B cell (primary cell): ENCODE measurements around the gene WBP1L. TPM values are rescaled to one million over a fixed set of nuclear protein-coding genes. Genes with fewer than 3 reads are reported as not detected.

Experiments used
- ATAC-seq: fragments of 200-7000 bp; cut with Tn5 transposase; one replicate; pipeline ENCODE4 v1.10.0; 2021; ENCODE audit warnings: low read depth, mild to moderate bottlenecking, moderate number of reproducible peaks, moderate library complexity
- CTCF ChIA-PET: fragments of 350-600 bp; sonication (Branson Sonifier 250); formaldehyde crosslinking; loops from one replicate; lab custom pipeline; 2021; ENCODE audit warnings: antibody characterized with exemption, inconsistent platforms; lab: Charles Lee
- POLR2A ChIA-PET: fragments of 350-600 bp; sonication (Branson Sonifier 250); formaldehyde crosslinking; loops from one replicate; lab custom pipeline; 2021; ENCODE audit warnings: antibody characterized with exemption; lab: Charles Lee
- DNase-seq: peaks from one replicate; pipeline ENCODE4 v3.0.0; 2013
- H2AFZ ChIP-seq: 2 replicates; pipeline ENCODE4 v1.6.1; 2012; ENCODE audit warnings: mild to moderate bottlenecking, low read depth, low read length; ENCODE audit not compliant: insufficient read depth, poor library complexity, severe bottlenecking
- H3K27ac ChIP-seq, 2 donors: 1 replicate in 1 of 2; 2 replicates in 1 of 2; pipeline ENCODE4 v1.5.1; 2012 to 2013; ENCODE audit warnings: low read length in 2 of 2, mild to moderate bottlenecking in 2 of 2, moderate library complexity in 1 of 2
- H3K27me3 ChIP-seq, 4 experiments: fragments of 200-600 bp in 1 of 4; sonication (generic) in 1 of 4; replicated peaks in 1 of 4; 1 replicate in 2 of 4; 2 replicates in 2 of 4; pipeline versions ENCODE4 v1.6.1 to v1.7.0; 2013 to 2016; ENCODE audit warnings: low read length in 3 of 4, mild to moderate bottlenecking in 2 of 4, mixed read lengths in 1 of 4, moderate library complexity in 1 of 4; ENCODE audit not compliant: insufficient read depth in 4 of 4, control insufficient read depth in 3 of 4; ENCODE audit errors: control extremely low read depth in 1 of 4
- H3K36me3 ChIP-seq, 2 experiments: replicated peaks in 1 of 2; 1 replicate in 1 of 2; 2 replicates in 1 of 2; pipeline versions ENCODE4 v1.6.1 to v1.7.1; 2013; ENCODE audit warnings: low read length in 1 of 2; ENCODE audit not compliant: insufficient read depth in 2 of 2, control insufficient read depth in 1 of 2; ENCODE audit errors: control extremely low read depth in 1 of 2, extremely low read depth in 1 of 2
- H3K4me1 ChIP-seq, 2 donors: fragments of 200-600 bp in 1 of 2; sonication (generic) in 1 of 2; 1 replicate in 1 of 2; 2 replicates in 1 of 2; pipeline versions ENCODE4 v1.5.1 to v1.6.1; 2013 to 2017; ENCODE audit warnings: low read length in 2 of 2; ENCODE audit not compliant: control insufficient read depth in 2 of 2, insufficient read depth in 2 of 2
- H3K4me2 ChIP-seq: replicated peaks from 2 replicates; pipeline ENCODE3; 2012; ENCODE audit warnings: mild to moderate bottlenecking, low read depth, low read length; ENCODE audit not compliant: poor library complexity, severe bottlenecking
- H3K4me3 ChIP-seq, 5 experiments: fragments of 200-600 bp in 1 of 5; sonication (generic) in 1 of 5; 1 replicate in 3 of 5; 2 replicates in 2 of 5; pipeline versions ENCODE4 v1.5.1 to v1.7.0; 2011 to 2016; ENCODE audit warnings: low read length in 4 of 5, mild to moderate bottlenecking in 4 of 5, low read depth in 2 of 5, control low read depth in 1 of 5, moderate library complexity in 1 of 5; ENCODE audit not compliant: insufficient read depth in 1 of 5; ENCODE audit errors: control extremely low read depth in 1 of 5, extremely low read depth in 1 of 5
- H3K79me2 ChIP-seq: fragments of 200-600 bp; sonication (generic); one replicate; pipeline ENCODE4 v1.6.0; 2016; ENCODE audit warnings: low read length; ENCODE audit not compliant: control insufficient read depth, insufficient read depth
- H3K9ac ChIP-seq: fragments of 200-600 bp; sonication (generic); 2 replicates; pipeline ENCODE4 v1.6.1; 2017; ENCODE audit warnings: mild to moderate bottlenecking, low read length, moderate library complexity
- H3K9me3 ChIP-seq, 3 donors: one replicate each; pipeline versions ENCODE4 v1.6.1 to v1.7.1; 2013; ENCODE audit warnings: low read length in 2 of 3; ENCODE audit not compliant: control insufficient read depth in 2 of 3, insufficient read depth in 1 of 3; ENCODE audit errors: control extremely low read depth in 1 of 3
- H4K20me1 ChIP-seq: 2 replicates; pipeline ENCODE4 v1.6.0; 2012; ENCODE audit warnings: mild to moderate bottlenecking, low read length; ENCODE audit not compliant: insufficient read depth, control insufficient read depth, poor library complexity, severe bottlenecking
- H3K27ac Mint-ChIP-seq: one replicate; pipeline ENCODE4 v1.8.0; 2021; ENCODE audit warnings: mixed read lengths
- H3K27me3 Mint-ChIP-seq: one replicate; pipeline ENCODE4 v1.8.0; 2021; ENCODE audit warnings: mixed read lengths
- H3K4me1 Mint-ChIP-seq: one replicate; pipeline ENCODE4 v1.8.0; 2021; ENCODE audit warnings: mixed read lengths
- H3K4me3 Mint-ChIP-seq: one replicate; pipeline ENCODE4 v1.8.0; 2021; ENCODE audit warnings: mixed read lengths
- H3K9me3 Mint-ChIP-seq: one replicate; pipeline ENCODE4 v1.8.0; 2022; ENCODE audit warnings: mixed read lengths; ENCODE audit not compliant: insufficient read depth
- EZH2 ChIP-seq: IDR thresholded peaks from 2 replicates; pipeline ENCODE4 v1.6.1; 2012; ENCODE audit warnings: borderline replicate concordance, low read depth, mild to moderate bottlenecking, moderate library complexity, low read length; ENCODE audit not compliant: insufficient read depth, poor library complexity, severe bottlenecking
- WGBS: methylation state at CpG from one replicate; pipeline ENCODE4 v1.1.5; 2013; ENCODE audit warnings: missing lambda C conversion rate; ENCODE audit not compliant: insufficient coverage; 5-methylcytosine and 5-hydroxymethylcytosine counted together
- intact Hi-C: fragments of 100-400 bp; cut with micrococcal nuclease; formaldehyde crosslinking; loops from one replicate; pipeline ENCODE4 v1.10.0; 2022
- polyA plus RNA-seq: library from polyadenylated mRNA; depleted of rRNA; stranded (reverse); fragments of >200 nt; gene quantifications from 2 replicates; pipeline ENCODE4 v1.2.3, GENCODE V29; 2012
- total RNA-seq, 2 donors: library from RNA; stranded (reverse); fragments of 120-200 nt in 1 of 2; gene quantifications; 1 replicate in 1 of 2; 2 replicates in 1 of 2; pipeline versions ENCODE4 v1.2.3 to v1.2.4, GENCODE V29; 2013 to 2022
- TF ChIP-seq, protein P1 (sequence below): fragments of 200-600 bp; IDR thresholded peaks from one replicate; pipeline ENCODE4 v1.8.0; 2022; ENCODE audit warnings: antibody characterized with exemption, mild to moderate bottlenecking

The WBP1L gene
- total and polyA plus RNA-seq, 2 donors (not counting 1 experiment from before 2014, with no cell fraction given) = 14.3 to 43.2 TPM

DNA sequence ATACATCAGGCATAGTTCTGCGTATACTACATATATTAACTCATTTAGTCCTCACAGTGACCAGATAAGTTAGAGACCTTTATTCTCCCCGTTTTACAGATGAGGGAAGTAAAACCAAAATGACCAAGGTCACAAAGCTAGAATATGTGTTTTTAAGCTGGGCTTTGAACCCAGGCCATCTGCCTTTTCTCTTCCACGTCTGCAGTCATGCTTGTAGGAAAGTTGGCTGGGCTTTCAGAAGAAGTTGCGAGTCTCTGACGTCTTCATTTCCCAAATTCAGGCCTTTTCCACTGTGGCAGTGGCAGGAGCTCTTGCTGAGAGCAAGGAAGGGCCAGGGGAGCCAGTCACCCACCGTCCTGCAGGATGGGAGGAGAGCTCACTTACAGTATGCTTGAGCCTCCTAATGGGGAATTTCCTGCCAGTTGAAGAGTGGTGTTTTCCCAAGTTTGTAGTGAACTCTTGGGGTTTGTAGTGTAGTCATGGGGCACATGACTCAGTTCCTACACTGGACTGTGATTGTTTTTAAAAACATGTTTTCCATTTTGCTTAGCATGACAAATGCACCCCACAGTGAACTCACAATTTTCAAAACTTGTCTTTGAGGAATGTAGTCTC is 59.3 kb downstream of the WBP1L start:
- no peaks in the 10 kb centered on the region for H3K9me3 ChIP-seq
- no peak overlapping the region for H3K9ac ChIP-seq
- H3K27me3 ChIP-seq = no peaks in the 10 kb centered on the region
- peaks cover 23% of the 10 kb centered on the region for H4K20me1 ChIP-seq
- no peaks in the 10 kb centered on the region for H3K27me3 Mint-ChIP-seq
- TF ChIP-seq, protein P1, sequence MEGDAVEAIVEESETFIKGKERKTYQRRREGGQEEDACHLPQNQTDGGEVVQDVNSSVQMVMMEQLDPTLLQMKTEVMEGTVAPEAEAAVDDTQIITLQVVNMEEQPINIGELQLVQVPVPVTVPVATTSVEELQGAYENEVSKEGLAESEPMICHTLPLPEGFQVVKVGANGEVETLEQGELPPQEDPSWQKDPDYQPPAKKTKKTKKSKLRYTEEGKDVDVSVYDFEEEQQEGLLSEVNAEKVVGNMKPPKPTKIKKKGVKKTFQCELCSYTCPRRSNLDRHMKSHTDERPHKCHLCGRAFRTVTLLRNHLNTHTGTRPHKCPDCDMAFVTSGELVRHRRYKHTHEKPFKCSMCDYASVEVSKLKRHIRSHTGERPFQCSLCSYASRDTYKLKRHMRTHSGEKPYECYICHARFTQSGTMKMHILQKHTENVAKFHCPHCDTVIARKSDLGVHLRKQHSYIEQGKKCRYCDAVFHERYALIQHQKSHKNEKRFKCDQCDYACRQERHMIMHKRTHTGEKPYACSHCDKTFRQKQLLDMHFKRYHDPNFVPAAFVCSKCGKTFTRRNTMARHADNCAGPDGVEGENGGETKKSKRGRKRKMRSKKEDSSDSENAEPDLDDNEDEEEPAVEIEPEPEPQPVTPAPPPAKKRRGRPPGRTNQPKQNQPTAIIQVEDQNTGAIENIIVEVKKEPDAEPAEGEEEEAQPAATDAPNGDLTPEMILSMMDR = no peak
- no peak for TF ChIP-seq EZH2
- H3K4me3 ChIP-seq = no peak overlapping the region
- H3K79me2 ChIP-seq = peaks cover 69% of the 10 kb centered on the region
- no peak overlapping the region for H3K4me2 ChIP-seq
- ChIA-PET POLR2A (no interaction called here), CTCF (interaction anchor here (1.1 to 2.2 kb wide), 3 partner anchors 9 to 657 kb away, joined by 3 to 5 read pairs (median 4); no protein-coding TSS in a partner anchor)
- peaks cover 0 to 55% of the 10 kb centered on the region in 2 experiments for H3K36me3 ChIP-seq
- H3K9me3 Mint-ChIP-seq = no peaks in the 10 kb centered on the region
- H2AFZ ChIP-seq = no peak overlapping the region
- H3K27ac Mint-ChIP-seq = peak overlapping the region; percentile 70
- 88% methylated on average over 3 of the region's 6 CpGs for WGBS
- H3K4me3 Mint-ChIP-seq = peak overlapping the region; percentile 45
- intact Hi-C loops = no loop called here
- H3K4me1 Mint-ChIP-seq = peaks cover 31% of the 10 kb centered on the region
- H3K4me1 ChIP-seq = peaks cover 4 to 11% of the 10 kb centered on the region in 2 donors
- ATAC-seq = peak; percentile 31
- peak overlapping the region in 1 of 2 donors; percentile 13 for H3K27ac ChIP-seq
- no peak for DNase-seq

DNA sequence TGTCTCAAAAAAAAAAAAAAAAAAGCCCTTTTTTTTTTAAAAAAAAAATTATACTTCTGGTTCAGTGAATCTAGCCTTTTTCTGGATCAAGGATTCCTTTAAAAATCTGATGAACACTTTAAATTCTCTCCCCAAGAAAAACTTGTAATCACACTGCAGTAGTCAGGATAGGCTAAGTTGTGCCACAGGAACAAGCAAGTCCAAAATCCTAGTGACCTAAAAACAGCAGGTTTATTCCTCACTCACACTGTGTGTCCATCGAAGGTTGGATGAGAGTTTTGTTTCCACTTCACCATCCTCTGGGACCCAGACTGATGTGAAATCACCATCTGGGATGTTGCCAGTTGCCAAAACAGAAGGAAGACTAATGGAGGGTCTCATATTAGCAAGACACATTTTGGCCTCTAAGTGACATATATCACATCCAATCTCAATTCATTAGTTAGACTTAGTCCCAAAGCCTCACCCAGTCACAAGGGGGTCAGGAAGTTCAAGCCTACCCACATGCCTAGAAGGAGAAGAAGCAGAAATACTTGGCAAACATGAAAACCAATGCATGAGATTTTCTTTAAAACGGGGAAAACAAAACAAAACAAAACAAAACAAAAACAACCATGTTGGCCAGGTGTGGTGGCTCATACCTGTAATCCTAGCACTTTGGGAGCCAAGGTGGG is 60.8 kb downstream of the WBP1L start:
- peaks cover 60% of the 10 kb centered on the region for H3K79me2 ChIP-seq
- H3K9me3 ChIP-seq = no peaks in the 10 kb centered on the region
- intact Hi-C loops = no loop called here
- peaks cover 23% of the 10 kb centered on the region for H4K20me1 ChIP-seq
- peak overlapping the region; percentile 17 for H3K4me3 Mint-ChIP-seq
- H3K9me3 Mint-ChIP-seq = no peaks in the 10 kb centered on the region
- no peak overlapping the region for H3K4me3 ChIP-seq
- H3K36me3 ChIP-seq = peaks cover 0 to 46% of the 10 kb centered on the region in 2 experiments
- peaks cover 29% of the 10 kb centered on the region for H3K4me1 Mint-ChIP-seq
- DNase-seq (no peak), ATAC-seq (no peak)
- TF ChIP-seq, protein P1 = no peak
- no peak for TF ChIP-seq EZH2
- H3K27me3 Mint-ChIP-seq = no peaks in the 10 kb centered on the region
- ChIA-PET CTCF (interaction anchor here (1.3 to 2.2 kb wide), 2 partner anchors 8 to 53 kb away, joined by 3 to 5 read pairs; no protein-coding TSS in a partner anchor), POLR2A (interaction anchor here (0.7 kb wide), 1 partner anchor 198 kb away, joined by 4 read pairs; no protein-coding TSS in a partner anchor)
- no peak overlapping the region for H3K9ac ChIP-seq
- H3K4me1 ChIP-seq = peaks cover 4 to 11% of the 10 kb centered on the region in 2 donors
- H2AFZ ChIP-seq = no peak overlapping the region
- H3K27ac ChIP-seq = no peak overlapping the region
- WGBS = no CpG with 5 or more reads among the region's 2 CpGs
- H3K27me3 ChIP-seq = no peaks in the 10 kb centered on the region
- H3K27ac Mint-ChIP-seq = peak overlapping the region; percentile 37
- no peak overlapping the region for H3K4me2 ChIP-seq
